Uterus (tissue), 4 donors: ENCODE results near the gene ATP8B2. TPM values are rescaled to one million over a fixed set of nuclear protein-coding genes. Genes with fewer than 3 reads are reported as not detected.
"Not testable (repeated sequence)": the region's sequence is repeated elsewhere in the genome, so short reads cannot be mapped to it uniquely, and the experiment has no call there.

ENCODE experiments used
- DNase-seq, 2 donors: peaks; one replicate each; pipeline ENCODE4 v3.0.0-alpha.2; 2019 to 2020
- H3K27ac ChIP-seq, 2 donors: fragments of 200-600 bp; sonication (generic); 1 replicate in 1 of 2; 2 replicates in 1 of 2; pipeline ENCODE4 v1.5.1; 2016 to 2018
- H3K27me3 ChIP-seq, 2 donors: fragments of 200-600 bp; sonication (generic); one replicate each; pipeline ENCODE4 v1.5.1; 2018 to 2019; ENCODE audit warnings: control low read depth in 1 of 2
- H3K36me3 ChIP-seq, 2 donors: fragments of 200-600 bp; sonication (generic); one replicate each; pipeline ENCODE4 v1.5.1; 2019; ENCODE audit warnings: control low read depth in 1 of 2
- H3K4me1 ChIP-seq, 2 donors: fragments of 200-600 bp; sonication (generic); one replicate each; pipeline ENCODE4 v1.5.1; 2018 to 2019; ENCODE audit warnings: control low read depth in 1 of 2
- H3K4me3 ChIP-seq, 2 donors: fragments of 200-600 bp; sonication (generic); 1 replicate in 1 of 2; 2 replicates in 1 of 2; pipeline ENCODE4 v1.5.1; 2018 to 2019; ENCODE audit warnings: mild to moderate bottlenecking in 1 of 2
- H3K9me3 ChIP-seq, 2 donors: fragments of 200-600 bp; sonication (generic); one replicate each; pipeline ENCODE4 v1.5.1; 2019; ENCODE audit warnings: control low read depth in 1 of 2
- POLR2A ChIP-seq, 2 donors: fragments of 450-650 bp; IDR thresholded peaks; one replicate each; pipeline ENCODE4 v1.6.1; 2016; ENCODE audit warnings: antibody characterized with exemption in 2 of 2, mild to moderate bottlenecking in 1 of 2, moderate library complexity in 1 of 2
- intact Hi-C: fragments of 100-400 bp; cut with DNase I; formaldehyde crosslinking; loops from one replicate; pipeline ENCODE4 v1.15.1; 2023; ENCODE audit warnings: low total_unique reads
- total RNA-seq, 4 donors: library from RNA; depleted of rRNA in 3 of 4; stranded (reverse); fragments of >200 nt in 3 of 4; gene quantifications; one replicate each; pipeline versions ENCODE4 v1.1.0 to v1.2.4, GENCODE V29; 2014 to 2023
- TF ChIP-seq, protein P1 (sequence below), 4 experiments: fragments of 200-600 bp in 2 of 4; fragments of 450-650 bp in 2 of 4; sonication (generic) in 2 of 4; IDR thresholded peaks; one replicate each; pipeline ENCODE4 v1.5.1; 2016 to 2019; ENCODE audit warnings: antibody characterized with exemption in 4 of 4, mild to moderate bottlenecking in 2 of 4, moderate library complexity in 1 of 4
- donor health status: DM: yes; HTN: yes; CAD: no.

The ATP8B2 gene
- total RNA-seq, 4 donors from 2014 or later, result 75.9 to 150 (median 102) TPM

DNA sequence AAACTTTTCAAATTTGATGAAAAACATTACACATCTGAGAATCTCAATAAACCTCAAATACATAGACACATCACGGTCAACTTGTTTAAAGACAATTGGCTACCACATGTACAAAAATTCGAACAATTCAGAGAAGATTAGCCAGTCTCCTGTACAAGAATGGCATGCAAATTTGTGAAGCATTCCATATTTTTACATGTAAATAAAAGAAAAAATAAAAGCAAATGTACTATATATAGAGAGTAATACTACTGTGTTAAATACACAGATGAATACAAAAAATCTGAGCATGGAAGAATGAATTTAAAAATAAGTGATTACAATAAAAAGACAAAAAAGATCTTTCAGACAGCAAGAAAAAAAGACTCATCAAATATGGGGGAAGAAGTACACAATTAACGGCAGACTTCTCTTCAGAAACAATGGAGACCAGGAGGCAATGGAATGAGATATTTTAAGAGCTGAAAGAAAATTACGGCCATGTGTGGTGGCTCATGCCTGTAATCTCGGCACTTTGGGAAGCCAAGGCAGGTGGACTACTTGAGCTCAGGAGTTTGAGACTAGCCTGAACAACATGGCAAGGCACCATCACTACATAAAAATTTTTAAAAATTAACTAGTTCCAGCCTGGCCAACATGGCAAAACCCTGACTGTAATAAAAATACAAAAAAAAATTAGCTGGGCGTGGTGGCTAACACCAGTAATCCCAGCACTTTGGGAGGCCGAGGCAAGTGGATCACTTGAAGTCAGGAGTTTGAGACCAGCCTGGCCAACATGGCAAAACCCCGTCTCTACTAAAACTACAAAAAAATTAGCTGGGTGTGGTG, 29.7 kb upstream of the ATP8B2 start:
- Histone ChIP-seq H3K9me3 (peaks cover 0 to 15% of the 10 kb centered on the region in 2 donors), H3K27me3 (no peaks in the 10 kb centered on the region), H3K4me1 (no peaks in the 10 kb centered on the region), H3K27ac (no peak overlapping the region), H3K4me3 (no peak overlapping the region), H3K36me3 (no peaks in the 10 kb centered on the region)
- no peak for TF ChIP-seq POLR2A (IDR thresholded peaks at IDR 0.05)
- TF ChIP-seq, protein P1, sequence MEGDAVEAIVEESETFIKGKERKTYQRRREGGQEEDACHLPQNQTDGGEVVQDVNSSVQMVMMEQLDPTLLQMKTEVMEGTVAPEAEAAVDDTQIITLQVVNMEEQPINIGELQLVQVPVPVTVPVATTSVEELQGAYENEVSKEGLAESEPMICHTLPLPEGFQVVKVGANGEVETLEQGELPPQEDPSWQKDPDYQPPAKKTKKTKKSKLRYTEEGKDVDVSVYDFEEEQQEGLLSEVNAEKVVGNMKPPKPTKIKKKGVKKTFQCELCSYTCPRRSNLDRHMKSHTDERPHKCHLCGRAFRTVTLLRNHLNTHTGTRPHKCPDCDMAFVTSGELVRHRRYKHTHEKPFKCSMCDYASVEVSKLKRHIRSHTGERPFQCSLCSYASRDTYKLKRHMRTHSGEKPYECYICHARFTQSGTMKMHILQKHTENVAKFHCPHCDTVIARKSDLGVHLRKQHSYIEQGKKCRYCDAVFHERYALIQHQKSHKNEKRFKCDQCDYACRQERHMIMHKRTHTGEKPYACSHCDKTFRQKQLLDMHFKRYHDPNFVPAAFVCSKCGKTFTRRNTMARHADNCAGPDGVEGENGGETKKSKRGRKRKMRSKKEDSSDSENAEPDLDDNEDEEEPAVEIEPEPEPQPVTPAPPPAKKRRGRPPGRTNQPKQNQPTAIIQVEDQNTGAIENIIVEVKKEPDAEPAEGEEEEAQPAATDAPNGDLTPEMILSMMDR (IDR thresholded peaks at IDR 0.05), result no peak
- intact Hi-C loops, result no loop called here
- DNase-seq, result no peak

DNA sequence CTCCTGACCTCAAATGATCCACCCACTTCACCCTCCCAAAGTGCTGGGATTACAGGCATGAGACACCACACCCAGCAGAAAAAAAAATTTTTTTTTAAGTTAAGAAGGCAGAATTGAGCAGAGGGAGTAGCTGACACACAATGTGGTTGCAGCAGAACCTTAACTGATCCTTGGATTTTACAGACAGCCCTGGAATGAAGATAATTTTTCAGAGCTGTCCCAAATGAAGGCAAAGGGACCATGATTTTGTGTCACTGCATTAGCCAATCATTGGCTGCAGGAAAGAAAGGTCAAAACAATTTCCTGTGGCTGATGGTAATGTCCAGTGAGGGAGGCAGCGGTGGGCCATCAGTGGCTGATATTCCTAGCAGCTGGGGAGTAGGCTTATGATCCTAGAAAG, 23.7 kb upstream of the ATP8B2 start:
- TF ChIP-seq POLR2A (IDR thresholded peaks at IDR 0.05), result no peak
- TF ChIP-seq, protein P1 (IDR thresholded peaks at IDR 0.05), result no peak
- H3K9me3 ChIP-seq, result no peaks in the 10 kb centered on the region
- no peaks in the 10 kb centered on the region for H3K27me3 ChIP-seq
- H3K4me3 ChIP-seq, result no peak overlapping the region
- no peak overlapping the region for H3K27ac ChIP-seq
- no peak for DNase-seq
- H3K36me3 ChIP-seq, result no peaks in the 10 kb centered on the region
- intact Hi-C loops, result no loop called here
- H3K4me1 ChIP-seq, result no peaks in the 10 kb centered on the region

DNA sequence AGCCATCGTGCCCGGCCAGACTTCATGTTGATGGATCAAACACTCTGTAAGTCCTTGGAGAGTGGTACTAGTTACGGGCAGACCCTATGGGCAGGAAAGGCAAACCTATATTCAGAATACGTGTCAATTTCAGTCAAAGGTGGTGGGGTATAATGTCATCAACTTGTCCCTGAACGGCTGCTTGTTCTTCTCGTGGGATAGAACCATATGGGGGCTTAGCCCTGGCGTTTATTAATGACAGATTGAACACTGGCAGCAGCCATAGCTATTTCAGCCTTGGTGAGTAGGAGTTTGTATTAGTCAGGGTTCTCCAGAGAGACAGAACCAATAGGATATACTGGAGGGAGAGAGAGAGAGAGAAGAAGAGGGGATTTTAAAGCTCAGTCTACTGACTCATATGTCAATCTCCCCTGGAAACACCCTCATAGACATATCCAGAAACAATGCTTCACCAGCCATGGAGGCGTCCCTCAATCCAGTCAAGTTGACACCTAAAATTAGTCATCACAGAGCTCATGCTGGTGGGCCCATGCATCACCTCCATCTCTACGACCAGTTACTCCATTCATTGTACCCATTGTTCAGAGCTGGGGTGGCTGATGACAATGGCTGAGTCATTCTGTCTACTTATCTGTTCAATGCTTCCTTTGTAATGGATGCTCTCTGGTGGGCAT, 20.5 kb upstream of the ATP8B2 start:
- intact Hi-C loops, result no loop called here
- TF ChIP-seq, protein P1 (IDR thresholded peaks at IDR 0.05), result no peak
- TF ChIP-seq POLR2A (IDR thresholded peaks at IDR 0.05), result no peak
- Histone ChIP-seq H3K27me3 (no peaks in the 10 kb centered on the region), H3K36me3 (no peaks in the 10 kb centered on the region), H3K4me1 (no peaks in the 10 kb centered on the region), H3K4me3 (no peak overlapping the region), H3K9me3 (no peaks in the 10 kb centered on the region), H3K27ac (no peak overlapping the region)
- no peak for DNase-seq

DNA sequence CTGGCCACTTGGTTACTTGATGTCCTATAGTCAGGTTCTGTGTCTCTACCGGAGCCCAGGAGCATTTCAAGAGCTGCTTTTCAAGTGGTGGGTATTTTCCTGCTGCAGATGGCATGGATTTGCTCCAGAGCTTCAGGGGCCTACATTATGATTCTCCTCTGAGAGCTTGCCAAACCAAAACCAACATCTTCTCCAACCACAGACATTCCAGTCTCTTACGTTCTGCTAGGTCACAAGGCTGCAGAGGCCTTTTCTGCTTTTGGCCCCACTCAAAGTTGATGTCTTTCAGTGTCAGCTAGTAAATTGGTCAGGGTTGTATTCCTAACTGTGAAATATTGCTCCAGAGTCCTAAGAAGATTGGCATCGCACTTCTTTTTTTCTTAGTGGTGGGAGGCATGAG, 19.2 kb upstream of the ATP8B2 start:
- no peak for TF ChIP-seq POLR2A (IDR thresholded peaks at IDR 0.05)
- TF ChIP-seq, protein P1 (IDR thresholded peaks at IDR 0.05), result no peak
- Histone ChIP-seq H3K4me3 (no peak overlapping the region), H3K4me1 (no peaks in the 10 kb centered on the region), H3K9me3 (no peaks in the 10 kb centered on the region), H3K27me3 (no peaks in the 10 kb centered on the region), H3K36me3 (no peaks in the 10 kb centered on the region), H3K27ac (no peak overlapping the region)
- no peak for DNase-seq
- intact Hi-C loops, result no loop called here

DNA sequence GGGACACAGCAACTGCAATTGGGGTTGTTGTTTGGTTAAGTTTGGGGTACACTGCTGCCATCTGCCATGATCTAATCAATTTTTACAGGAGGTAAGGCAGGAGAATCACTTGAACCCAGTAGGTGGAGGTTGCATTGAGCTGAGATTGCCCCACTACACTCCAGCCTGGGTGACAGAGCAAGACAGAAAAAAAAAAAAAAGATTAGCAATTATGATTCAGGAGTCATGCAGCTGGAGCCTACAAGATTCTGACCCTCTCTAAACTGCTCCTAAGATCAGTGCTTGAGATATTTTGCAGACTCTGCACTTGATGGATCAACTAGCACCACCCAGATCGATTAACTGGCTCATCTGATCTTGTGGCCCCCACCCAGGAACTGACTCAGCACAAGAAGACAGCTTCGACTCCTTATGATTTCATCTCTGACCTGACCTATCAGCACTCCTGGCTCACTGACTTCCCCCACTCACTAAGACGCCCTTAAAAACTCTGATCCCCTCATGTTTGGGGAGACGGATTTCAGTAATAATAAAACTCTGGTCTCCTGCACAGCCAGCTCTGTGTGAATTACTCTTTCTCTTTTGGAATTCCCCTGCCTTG, 17.6 kb upstream of the ATP8B2 start:
- H3K4me1 ChIP-seq, H3K27me3 ChIP-seq, intact Hi-C loops, H3K36me3 ChIP-seq, DNase-seq, H3K9me3 ChIP-seq, H3K4me3 ChIP-seq, H3K27ac ChIP-seq: not testable (repeated sequence)

- H3K4me3 ChIP-seq, H3K4me1 ChIP-seq, H3K27me3 ChIP-seq, intact Hi-C loops, DNase-seq, H3K9me3 ChIP-seq, H3K36me3 ChIP-seq, H3K27ac ChIP-seq: not testable (repeated sequence)
These were observed 16.2 kb upstream of the ATP8B2 start for GRCh38 chr1:154309136-154309535.

DNA sequence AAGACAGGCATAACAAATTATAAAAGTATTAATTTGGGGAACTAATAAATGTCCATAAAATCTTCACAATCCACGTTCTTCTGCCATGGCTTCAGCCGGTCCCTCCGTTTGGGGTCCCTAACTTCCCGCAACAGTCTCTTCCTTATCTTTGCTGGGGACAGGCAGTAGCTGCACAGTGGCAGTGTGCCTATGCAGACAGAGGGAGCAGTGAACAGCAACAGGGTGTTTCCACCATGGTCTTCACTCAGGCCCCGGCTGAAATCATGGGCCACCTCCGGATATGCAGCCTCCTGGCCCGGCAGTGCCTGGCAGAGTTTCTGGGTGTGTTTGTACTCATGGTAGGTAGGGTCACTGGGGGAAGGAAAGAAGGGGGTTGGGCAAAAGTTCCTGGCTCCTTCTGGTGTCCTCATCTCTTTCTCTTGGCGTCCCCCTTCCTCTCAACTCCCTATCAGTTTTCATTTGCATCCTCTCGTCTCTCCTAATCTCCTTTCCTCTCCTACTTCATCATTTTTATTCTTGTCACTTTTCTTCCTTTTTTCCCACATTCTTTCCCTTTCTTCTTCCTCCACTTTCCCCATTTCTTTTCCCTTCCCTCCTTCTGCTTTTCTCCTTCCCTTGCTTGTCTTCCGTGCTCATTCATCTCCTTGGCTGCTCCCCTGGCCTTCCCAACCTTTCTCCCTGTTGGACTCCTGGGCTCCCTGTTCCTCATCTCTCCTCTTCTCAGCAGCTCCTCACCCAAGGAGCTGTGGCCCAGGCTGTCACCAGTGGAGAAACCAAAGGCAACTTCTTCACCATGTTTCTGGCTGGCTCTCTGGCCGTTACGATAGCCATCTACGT, 12.9 kb upstream of the ATP8B2 start:
- H3K27ac ChIP-seq, DNase-seq, H3K27me3 ChIP-seq, H3K36me3 ChIP-seq, H3K4me1 ChIP-seq, intact Hi-C loops, H3K9me3 ChIP-seq, H3K4me3 ChIP-seq: not testable (repeated sequence)
